ENCODE data around the gene ARHGEF18.
"Not testable (repeated sequence)": the region's sequence is repeated elsewhere in the genome, so short reads cannot be mapped to it uniquely, and the experiment has no call there.

Gene ARHGEF18

DNA sequence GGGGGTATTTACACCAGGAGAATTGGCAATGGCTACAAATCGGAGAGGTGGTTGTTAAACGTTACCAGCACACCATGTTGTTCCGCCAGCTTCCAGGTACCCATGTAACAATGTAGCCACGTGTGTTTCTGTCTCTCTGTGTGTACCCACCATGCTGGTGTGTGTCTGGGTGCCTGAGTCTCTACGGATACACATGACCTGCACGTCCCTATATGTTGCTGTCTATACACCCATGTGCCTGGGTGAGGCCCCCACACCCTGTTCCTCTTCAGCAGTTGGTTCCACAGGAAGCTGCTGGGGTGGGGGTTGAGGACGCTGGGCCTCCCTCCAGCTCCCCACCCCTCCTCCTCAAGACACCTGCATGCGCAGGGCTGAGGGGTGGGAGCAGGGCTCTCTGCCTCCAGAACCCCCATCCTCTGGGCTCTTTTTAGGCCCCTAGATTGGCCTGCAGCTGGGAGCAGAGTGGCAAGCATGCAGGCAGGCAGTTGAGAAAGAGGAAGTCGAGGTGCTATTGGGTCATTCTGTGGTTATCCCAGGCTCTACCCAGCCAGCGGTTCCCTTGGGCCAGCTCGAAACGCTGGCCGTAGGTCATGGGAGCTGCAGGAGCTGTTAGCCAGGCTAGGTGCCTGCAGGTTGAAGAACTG lies at the start of gene ARHGEF18:
ARHGEF18 (plus strand) TSS at position 351 of the 644 bp plus-strand sequence. CDS start 13,954 bp downstream, outside the sequence.
- no peak for DNase-seq (ENCODE audit: low read depth in 2 of 2)

DNA sequence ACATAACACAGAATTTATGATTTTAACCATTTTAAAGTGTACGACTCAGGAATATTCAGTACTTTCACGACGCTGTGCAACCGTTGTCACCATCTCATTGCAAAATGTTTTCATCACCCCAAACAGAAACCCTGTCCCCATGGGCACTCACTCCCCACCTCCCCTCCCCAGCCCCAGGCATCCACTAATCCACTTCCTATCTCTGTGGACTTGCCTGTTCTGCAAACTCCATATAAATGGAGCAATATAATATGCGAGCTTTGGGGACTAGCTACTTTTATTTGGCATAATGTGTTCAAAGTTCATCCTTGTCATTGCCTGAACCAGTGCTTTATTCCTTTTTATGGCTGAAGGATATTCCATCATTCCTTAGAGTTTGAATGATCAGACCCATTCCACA lies 47.2 kb upstream of the ARHGEF18 start:
- no peak for DNase-seq (ENCODE audit: low read depth in 2 of 2)

DNA sequence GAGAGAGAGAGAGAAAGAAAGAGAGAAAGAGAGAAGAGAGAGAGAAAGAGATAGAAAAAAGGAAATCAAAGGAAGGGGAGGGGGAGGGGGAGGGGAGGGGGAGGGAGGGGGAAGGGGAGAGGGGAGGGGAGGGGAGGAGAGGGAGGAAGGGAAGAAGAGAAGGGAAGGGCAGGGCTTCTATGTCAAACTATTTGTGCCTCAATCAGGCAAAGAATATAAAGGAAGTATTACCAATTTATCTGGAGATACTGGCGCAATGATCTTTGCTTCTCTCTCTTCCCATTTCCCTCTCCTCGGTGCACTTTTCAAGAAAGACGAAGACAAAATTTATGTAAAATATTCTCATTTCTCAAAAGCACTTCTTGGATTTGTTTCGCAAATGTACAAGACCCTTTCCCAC lies 45.3 kb upstream of the ARHGEF18 start:
- DNase-seq (ENCODE audit: low read depth in 2 of 2) = no peak

DNA sequence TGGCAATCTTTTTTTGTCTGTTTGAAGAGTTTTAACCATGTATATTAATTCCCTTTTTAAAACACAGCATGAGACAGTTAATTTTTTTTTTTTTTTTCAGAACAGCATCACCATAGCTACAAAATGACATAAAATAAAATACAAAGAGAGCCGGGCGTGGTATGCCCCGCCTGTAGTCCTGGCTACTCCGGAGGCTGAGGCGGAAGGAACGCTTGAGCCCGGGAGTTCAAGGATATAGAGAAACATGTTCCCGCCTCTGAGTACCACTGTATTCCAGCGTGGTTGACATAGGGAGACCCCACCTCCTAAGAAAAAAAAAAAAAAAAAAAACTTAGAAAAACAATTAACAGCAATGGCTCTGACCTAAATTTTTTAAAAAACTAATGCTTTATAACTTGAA lies 44.5 kb upstream of the ARHGEF18 start:
- no peak for DNase-seq (ENCODE audit: low read depth in 2 of 2)

- no peak for DNase-seq (ENCODE audit: low read depth in 2 of 2)
These were observed 41.0 kb upstream of the ARHGEF18 start for GRCh38 chr19:7307590-7308218.

GRCh38 chr19:7308327-7308726 lies 40.4 kb upstream of the ARHGEF18 start:
- not testable (repeated sequence) for DNase-seq (ENCODE audit: low read depth in 2 of 2)

GRCh38 chr19:7311911-7312310 lies 36.8 kb upstream of the ARHGEF18 start:
- DNase-seq (ENCODE audit: low read depth in 2 of 2) = no peak

DNA sequence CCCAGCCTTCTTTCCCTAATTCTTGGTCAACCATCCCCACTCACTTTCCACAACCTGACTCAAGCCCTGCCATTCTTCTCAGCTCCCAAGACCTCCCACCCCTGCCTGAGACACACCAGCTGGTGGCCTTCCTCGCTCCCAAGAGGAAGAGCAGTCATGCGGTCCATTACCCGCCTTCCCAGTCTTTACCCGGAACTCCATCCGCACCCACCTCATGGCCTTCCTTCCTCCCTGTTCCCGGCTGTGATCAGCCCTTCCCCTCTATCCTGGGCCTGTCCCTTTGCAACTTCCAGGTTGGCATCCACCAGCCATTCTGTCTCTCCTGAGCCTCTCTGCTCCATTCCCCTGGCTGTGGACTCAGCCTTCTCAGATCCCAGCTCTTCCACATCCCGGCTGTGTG lies 35.9 kb upstream of the ARHGEF18 start:
- DNase-seq (ENCODE audit: low read depth in 2 of 2) = no peak

- DNase-seq (ENCODE audit: low read depth in 2 of 2) = no peak
These were observed 30.6 kb upstream of the ARHGEF18 start for GRCh38 chr19:7318176-7318575.

GRCh38 chr19:7326105-7326877 lies 22.4 kb upstream of the ARHGEF18 start:
- no peak for DNase-seq (ENCODE audit: low read depth in 2 of 2)

- no peak for DNase-seq (ENCODE audit: low read depth in 2 of 2)
These were observed 20.9 kb upstream of the ARHGEF18 start for GRCh38 chr19:7327802-7328201.

- DNase-seq (ENCODE audit: low read depth in 2 of 2) = no peak
These were observed 20.1 kb upstream of the ARHGEF18 start for GRCh38 chr19:7328647-7329046.

GRCh38 chr19:7331446-7331845 lies 17.3 kb upstream of the ARHGEF18 start:
- no peak for DNase-seq (ENCODE audit: low read depth in 2 of 2)

DNA sequence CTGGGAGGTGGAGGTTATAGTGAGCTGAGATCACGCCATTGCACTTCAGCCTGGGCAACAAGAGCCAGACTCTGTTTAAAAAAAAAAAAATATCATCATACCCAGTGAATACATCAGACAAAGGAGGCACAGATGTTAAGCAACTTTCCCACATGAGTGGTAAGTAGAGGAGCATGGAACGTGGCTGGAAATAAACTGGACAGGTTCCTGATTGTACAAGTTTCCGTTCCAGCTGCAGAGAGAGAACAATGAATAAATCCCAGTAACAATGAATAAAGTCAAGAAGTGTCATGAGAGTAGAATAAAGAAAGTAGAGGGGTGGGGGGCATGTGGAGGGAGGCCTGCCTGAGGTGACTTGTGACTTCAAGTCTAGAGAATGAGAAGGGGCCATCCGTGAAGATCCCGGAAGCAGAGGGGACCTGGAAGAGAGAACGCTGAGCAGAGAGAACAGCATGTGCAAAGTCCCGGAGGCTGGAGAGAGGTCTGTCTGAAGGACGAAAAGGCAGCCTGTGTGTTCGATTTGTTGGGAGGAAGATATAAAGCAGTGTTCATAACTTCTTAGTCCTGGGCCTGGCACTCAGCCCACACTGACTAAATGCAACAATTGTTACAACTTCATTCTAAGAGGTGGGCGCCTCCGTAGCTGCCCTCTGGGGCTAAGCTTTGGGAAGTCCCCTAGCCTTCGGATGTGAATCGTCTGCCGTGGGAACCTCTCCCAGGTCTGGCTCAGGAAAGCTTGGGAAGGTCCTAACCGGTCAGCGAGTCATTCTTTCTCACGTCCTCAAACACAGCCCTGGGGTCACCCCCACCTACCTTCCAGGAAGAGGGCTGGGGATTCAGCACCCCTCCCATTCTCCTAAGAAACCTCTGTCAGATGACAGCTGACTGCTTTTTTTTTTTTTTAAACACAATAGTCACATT lies 15.3 kb upstream of the ARHGEF18 start:
- no peak for DNase-seq (ENCODE audit: low read depth in 2 of 2)

DNA sequence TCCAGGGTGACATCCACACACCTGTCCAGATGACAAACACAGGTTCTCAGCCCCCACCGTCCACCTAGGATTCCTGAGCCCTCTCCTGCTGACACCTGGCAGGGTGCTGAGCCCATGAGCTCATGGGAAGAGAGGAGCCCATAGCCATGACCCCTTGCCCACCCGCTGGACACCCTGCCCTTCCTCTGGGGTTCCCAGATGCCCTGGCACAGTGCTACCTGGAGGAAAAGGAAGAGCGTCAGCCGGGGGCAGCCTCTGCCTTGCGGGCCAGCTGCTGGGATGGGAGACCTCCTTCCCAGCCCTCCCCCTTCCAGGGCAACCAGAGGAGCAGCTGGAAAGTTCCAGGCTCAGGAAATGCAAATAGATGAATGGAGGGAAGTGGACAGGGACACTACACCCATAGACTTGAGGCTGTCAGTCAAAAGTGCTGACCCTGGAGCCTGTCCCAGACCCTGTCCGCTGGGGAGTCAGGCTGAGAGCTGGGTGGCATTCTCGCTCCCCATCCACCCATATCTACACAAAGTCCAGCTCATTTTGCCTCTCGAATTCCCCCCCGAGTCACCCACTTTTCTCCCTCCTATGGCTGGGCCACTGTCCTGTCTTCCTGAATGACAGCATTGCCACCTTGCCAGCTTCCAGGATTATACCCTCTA lies 12.3 kb upstream of the ARHGEF18 start:
- DNase-seq (ENCODE audit: low read depth in 2 of 2) = no peak

DNA sequence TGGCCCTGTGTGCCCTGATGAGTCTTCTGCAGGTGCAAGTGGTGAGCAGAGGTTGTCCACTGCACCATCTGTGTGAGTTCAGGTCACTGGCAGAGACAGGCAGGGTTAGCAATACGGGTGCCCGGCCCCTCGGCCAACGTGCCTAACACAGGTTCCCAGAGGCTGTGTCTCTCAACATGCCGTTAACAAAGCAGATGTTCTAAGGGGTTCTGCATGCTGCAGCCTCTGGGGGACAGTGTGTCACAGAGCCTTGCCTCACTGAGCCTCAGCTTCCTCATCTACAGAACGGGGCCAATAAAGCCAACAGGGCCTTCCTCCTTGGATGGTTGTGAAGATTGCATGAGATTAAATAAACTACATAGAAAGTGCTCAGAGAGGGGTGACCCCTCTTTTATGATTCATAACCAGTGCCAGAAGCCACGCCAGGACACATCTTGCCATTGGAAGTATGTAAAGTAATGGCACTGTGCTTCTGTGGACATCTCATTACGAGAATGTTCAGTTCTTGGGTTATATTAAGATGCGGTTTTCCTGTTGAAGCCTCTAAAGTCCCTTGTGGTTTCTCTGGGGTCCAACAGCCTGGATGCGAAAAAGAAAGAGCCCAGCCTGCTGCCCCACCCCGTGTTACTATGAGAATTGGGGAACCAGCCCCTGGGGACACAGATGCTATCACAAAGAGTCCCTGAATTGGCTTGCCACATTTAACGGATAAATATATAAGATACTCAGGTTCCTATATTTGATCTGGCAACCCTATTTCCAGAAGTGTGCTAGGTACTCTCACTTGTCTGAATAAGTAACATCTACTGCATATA lies 11.2 kb upstream of the ARHGEF18 start:
- DNase-seq (ENCODE audit: low read depth in 2 of 2) = no peak

GRCh38 chr19:7340959-7341837 lies 7.5 kb upstream of the ARHGEF18 start:
- peak; percentile 62 to 81 for DNase-seq (ENCODE audit: low read depth in 2 of 2)

GRCh38 chr19:7342143-7342542 lies 6.6 kb upstream of the ARHGEF18 start:
- no peak for DNase-seq (ENCODE audit: low read depth in 2 of 2)

DNA sequence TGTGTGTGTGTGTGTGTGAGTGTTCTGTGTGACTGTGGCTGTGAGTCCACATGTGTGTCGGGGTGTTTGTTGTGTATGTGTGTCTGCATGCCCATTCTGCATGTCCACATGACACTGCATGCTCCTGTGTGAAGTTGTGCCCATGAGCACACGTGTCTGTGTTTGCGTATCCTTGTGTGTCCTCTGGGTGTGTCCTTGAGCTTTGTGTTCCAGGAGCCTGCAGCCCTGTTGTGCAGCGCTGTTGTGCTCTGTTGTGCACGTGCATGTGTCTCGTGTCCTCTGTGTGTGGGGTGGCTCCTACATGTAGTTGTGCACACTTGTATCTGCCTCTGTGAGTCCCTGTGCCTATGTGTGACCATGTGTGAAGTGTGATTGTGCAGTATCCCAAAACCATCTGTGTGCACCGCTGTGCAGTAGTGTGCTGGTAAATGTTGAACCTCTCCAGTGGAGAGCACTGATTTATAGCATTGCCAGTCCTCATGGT lies 2.2 kb upstream of the ARHGEF18 start:
- DNase-seq (ENCODE audit: low read depth in 2 of 2) = no peak

Data from stimulated activated CD4-positive, alpha-beta T cell treated with anti-CD3 and anti-CD28 coated beads, Interleukin-15, amount 100 ng/mL, for 48 hours (primary cell).